Right lobe of liver (tissue), 4 donors: ENCODE results near the gene ATXN1.

Experiments used
- POLR2A ChIP-seq: fragments of 450-650 bp; IDR thresholded peaks from one replicate; pipeline ENCODE4 v1.6.1; 2017; ENCODE audit warnings: antibody characterized with exemption, mild to moderate bottlenecking
- TF ChIP-seq, protein P1 (sequence below), 4 donors: fragments of 200-600 bp in 3 of 4; fragments of 450-650 bp in 1 of 4; IDR thresholded peaks; one replicate each; pipeline versions ENCODE4 v1.5.1 to v1.8.0; 2016 to 2022; ENCODE audit warnings: antibody characterized with exemption in 4 of 4, mild to moderate bottlenecking in 2 of 4
- donor health status: DM: no; HTN: no; CAD: no.
- donor health status: DM: no; HTN: no; CAD: no.
- donor health status: DM: no; HTN: yes; CAD: no.

DNA sequence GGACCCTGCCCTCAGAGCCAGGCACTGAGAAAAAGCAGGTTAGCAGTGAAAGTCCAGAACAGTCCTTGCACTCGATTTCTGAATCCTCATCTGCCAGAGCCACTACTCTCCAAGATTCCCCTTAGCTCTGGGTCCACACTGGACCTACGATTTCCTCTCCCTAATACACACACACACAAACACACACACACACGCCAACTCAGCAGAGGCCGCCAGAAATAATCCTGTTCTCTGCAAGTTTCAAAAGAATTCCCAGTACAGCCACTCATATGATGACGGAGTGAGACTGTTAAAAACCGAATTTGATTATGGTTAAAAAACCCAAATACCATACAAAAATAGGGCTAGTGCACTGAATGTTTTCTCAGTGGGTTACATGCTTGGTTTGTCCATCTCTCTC lies 432.0 kb downstream of the ATXN1 start:
- TF ChIP-seq POLR2A: no peak
- TF ChIP-seq, protein P1, sequence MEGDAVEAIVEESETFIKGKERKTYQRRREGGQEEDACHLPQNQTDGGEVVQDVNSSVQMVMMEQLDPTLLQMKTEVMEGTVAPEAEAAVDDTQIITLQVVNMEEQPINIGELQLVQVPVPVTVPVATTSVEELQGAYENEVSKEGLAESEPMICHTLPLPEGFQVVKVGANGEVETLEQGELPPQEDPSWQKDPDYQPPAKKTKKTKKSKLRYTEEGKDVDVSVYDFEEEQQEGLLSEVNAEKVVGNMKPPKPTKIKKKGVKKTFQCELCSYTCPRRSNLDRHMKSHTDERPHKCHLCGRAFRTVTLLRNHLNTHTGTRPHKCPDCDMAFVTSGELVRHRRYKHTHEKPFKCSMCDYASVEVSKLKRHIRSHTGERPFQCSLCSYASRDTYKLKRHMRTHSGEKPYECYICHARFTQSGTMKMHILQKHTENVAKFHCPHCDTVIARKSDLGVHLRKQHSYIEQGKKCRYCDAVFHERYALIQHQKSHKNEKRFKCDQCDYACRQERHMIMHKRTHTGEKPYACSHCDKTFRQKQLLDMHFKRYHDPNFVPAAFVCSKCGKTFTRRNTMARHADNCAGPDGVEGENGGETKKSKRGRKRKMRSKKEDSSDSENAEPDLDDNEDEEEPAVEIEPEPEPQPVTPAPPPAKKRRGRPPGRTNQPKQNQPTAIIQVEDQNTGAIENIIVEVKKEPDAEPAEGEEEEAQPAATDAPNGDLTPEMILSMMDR (IDR thresholded peaks at IDR 0.05): no peak
